GM20431 (cell line): ENCODE data around the gene PTGIS.

Source experiments
- in situ Hi-C: fragments of 300-500 bp; cut with MseI, MboI; formaldehyde crosslinking; loops from one replicate; pipeline ENCODE4 v1.15.0; 2020; ENCODE audit warnings: low sequenced_read_pairs; ENCODE audit not compliant: unreplicated experiment

Gene PTGIS

GRCh38 chr20:49540232-49540620, 27.7 kb downstream of the PTGIS start:
- in situ Hi-C loops = no loop called here

- in situ Hi-C loops = no loop called here
Observed at GRCh38 chr20:49539481-49540231, 28.3 kb downstream of the PTGIS start.

GRCh38 chr20:49538950-49539349, 29.0 kb downstream of the PTGIS start:
- in situ Hi-C loops = no loop called here

- in situ Hi-C loops = no loop called here
Observed at GRCh38 chr20:49534255-49534712, 33.7 kb downstream of the PTGIS start.

- in situ Hi-C loops = no loop called here
Observed at GRCh38 chr20:49532285-49532946, 35.5 kb downstream of the PTGIS start.

GRCh38 chr20:49529470-49529869, 38.5 kb downstream of the PTGIS start:
- in situ Hi-C loops = no loop called here

- in situ Hi-C loops = no loop called here
Observed at GRCh38 chr20:49526568-49526967, 41.4 kb downstream of the PTGIS start.

GRCh38 chr20:49526056-49526455, 41.9 kb downstream of the PTGIS start:
- in situ Hi-C loops = no loop called here

- in situ Hi-C loops = loop anchor here (25.0 kb wide), 1 partner anchor 187 kb away; no protein-coding TSS in a partner anchor
Observed at GRCh38 chr20:49523767-49524360, 44.1 kb downstream of the PTGIS start.

- in situ Hi-C loops = loop anchor here (25.0 kb wide), 1 partner anchor 184 kb away; no protein-coding TSS in a partner anchor
Observed at GRCh38 chr20:49521356-49521755, 46.6 kb downstream of the PTGIS start.

GRCh38 chr20:49519777-49520359, 48.1 kb downstream of the PTGIS start:
- in situ Hi-C loops = loop anchor here (25.0 kb wide), 1 partner anchor 183 kb away; no protein-coding TSS in a partner anchor

- in situ Hi-C loops = loop anchor here (25.0 kb wide), 1 partner anchor 182 kb away; no protein-coding TSS in a partner anchor
Observed at GRCh38 chr20:49519212-49519712, 48.7 kb downstream of the PTGIS start.

GRCh38 chr20:49518576-49518975, 49.4 kb downstream of the PTGIS start:
- in situ Hi-C loops = loop anchor here (25.0 kb wide), 1 partner anchor 181 kb away; no protein-coding TSS in a partner anchor

GRCh38 chr20:49517805-49518100, 50.2 kb downstream of the PTGIS start:
- in situ Hi-C loops = loop anchor here (25.0 kb wide), 1 partner anchor 180 kb away; no protein-coding TSS in a partner anchor

- in situ Hi-C loops = loop anchor here (25.0 kb wide), 1 partner anchor 180 kb away; no protein-coding TSS in a partner anchor
Observed at GRCh38 chr20:49516916-49517804, 50.8 kb downstream of the PTGIS start.

- in situ Hi-C loops = loop anchor here (25.0 kb wide), 1 partner anchor 178 kb away; no protein-coding TSS in a partner anchor
Observed at GRCh38 chr20:49515586-49515985, 52.4 kb downstream of the PTGIS start.

GRCh38 chr20:49513517-49513916, 54.4 kb downstream of the PTGIS start:
- in situ Hi-C loops = loop anchor here (25.0 kb wide), 1 partner anchor 176 kb away; no protein-coding TSS in a partner anchor

- in situ Hi-C loops = loop anchor here (25.0 kb wide), 1 partner anchor 176 kb away; no protein-coding TSS in a partner anchor
Observed at GRCh38 chr20:49513009-49513408, 54.9 kb downstream of the PTGIS start.
